Activated CD4-positive, alpha-beta T cell treated with anti-CD3 and anti-CD28 coated beads for 36 hours (primary cell): Measurements from ENCODE around the gene EMC1. TPM values are rescaled to one million over a fixed set of nuclear protein-coding genes. Genes with fewer than 3 reads are reported as not detected.
A peak's percentile ranks its signal among the peaks of the same experiment; 100 is the strongest.
"Not testable (repeated sequence)": the region's sequence is repeated elsewhere in the genome, so short reads cannot be mapped to it uniquely, and the experiment has no call there.

ENCODE experiments used
- ATAC-seq: fragments of 200-7000 bp; cut with Tn5 transposase; one replicate; pipeline ENCODE4 v1.10.0; 2021; ENCODE audit warnings: mild to moderate bottlenecking, moderate library complexity
- CTCF ChIA-PET: fragments of 350-600 bp; sonication (Branson Sonifier 250); formaldehyde crosslinking; loops from one replicate; lab custom pipeline; 2021; ENCODE audit warnings: antibody characterized with exemption; lab: Charles Lee
- POLR2A ChIA-PET: fragments of 350-600 bp; sonication (Branson Sonifier 250); formaldehyde crosslinking; loops from one replicate; lab custom pipeline; 2021; ENCODE audit warnings: antibody characterized with exemption, inconsistent platforms; lab: Charles Lee
- DNase-seq: peaks from one replicate; pipeline ENCODE4 v3.0.0-alpha.2; 2020
- H3K27ac Mint-ChIP-seq: one replicate; pipeline ENCODE4 v1.8.0; 2021; ENCODE audit warnings: mixed read lengths
- H3K27me3 Mint-ChIP-seq: one replicate; pipeline ENCODE4 v1.8.0; 2021; ENCODE audit warnings: mixed read lengths
- H3K36me3 Mint-ChIP-seq: one replicate; pipeline ENCODE4 v1.8.0; 2021; ENCODE audit warnings: low read depth, mixed read lengths
- H3K4me1 Mint-ChIP-seq: one replicate; pipeline ENCODE4 v1.8.0; 2021; ENCODE audit warnings: mixed read lengths
- H3K4me3 Mint-ChIP-seq: one replicate; pipeline ENCODE4 v1.8.0; 2021; ENCODE audit warnings: mild to moderate bottlenecking, moderate library complexity, mixed read lengths
- H3K9me3 Mint-ChIP-seq: one replicate; pipeline ENCODE4 v1.8.0; 2021; ENCODE audit warnings: low read depth, mixed read lengths
- intact Hi-C, 2 experiments: fragments of 100-400 bp; cut with DNase I in 1 of 2; cut with micrococcal nuclease in 1 of 2; formaldehyde crosslinking; loops; one replicate each; pipeline versions ENCODE4 v1.14.2 to v1.15.1; 2022 to 2024; cut with DNase I, micrococcal nuclease
- total RNA-seq, 2 experiments: library from RNA; stranded (reverse); gene quantifications; one replicate each; pipeline ENCODE4 v1.2.3, GENCODE V29; 2021

The EMC1 gene
- total RNA-seq, 2 experiments from 2014 or later = 45.0 to 59.0 TPM

DNA sequence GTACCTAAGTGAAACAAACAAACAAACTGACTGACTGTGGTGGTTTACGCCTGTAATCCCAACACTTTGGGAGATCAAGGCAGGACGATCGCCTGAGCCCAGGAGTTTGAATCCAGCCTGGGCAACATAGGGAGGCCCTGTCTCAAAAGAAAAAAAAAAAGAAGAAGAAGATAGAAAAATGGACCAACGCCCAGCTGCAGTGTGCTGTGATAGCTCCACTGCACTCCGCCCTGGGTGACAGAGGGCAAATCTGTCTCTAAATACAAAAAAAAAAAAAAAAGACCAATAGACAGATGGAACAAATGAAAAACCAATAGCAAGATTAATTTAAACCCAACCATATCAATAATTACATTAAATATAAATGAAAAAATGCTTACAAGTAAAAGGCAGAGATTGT, 23.3 kb upstream of the EMC1 start:
- H3K9me3 Mint-ChIP-seq = peaks cover 8% of the 10 kb centered on the region
- no peak overlapping the region for H3K4me3 Mint-ChIP-seq
- DNase-seq (no peak), ATAC-seq (no peak)
- H3K4me1 Mint-ChIP-seq = no peaks in the 10 kb centered on the region
- intact Hi-C loops = no loop called here
- peaks cover 14% of the 10 kb centered on the region for H3K27me3 Mint-ChIP-seq
- H3K36me3 Mint-ChIP-seq = peaks cover 12% of the 10 kb centered on the region
- POLR2A ChIA-PET = no interaction called here
- CTCF ChIA-PET = interaction anchor here (0.7 kb wide), 2 partner anchors 69 to 103 kb away, joined by 3 to 4 read pairs; no protein-coding TSS in a partner anchor
- H3K27ac Mint-ChIP-seq = no peak overlapping the region

DNA sequence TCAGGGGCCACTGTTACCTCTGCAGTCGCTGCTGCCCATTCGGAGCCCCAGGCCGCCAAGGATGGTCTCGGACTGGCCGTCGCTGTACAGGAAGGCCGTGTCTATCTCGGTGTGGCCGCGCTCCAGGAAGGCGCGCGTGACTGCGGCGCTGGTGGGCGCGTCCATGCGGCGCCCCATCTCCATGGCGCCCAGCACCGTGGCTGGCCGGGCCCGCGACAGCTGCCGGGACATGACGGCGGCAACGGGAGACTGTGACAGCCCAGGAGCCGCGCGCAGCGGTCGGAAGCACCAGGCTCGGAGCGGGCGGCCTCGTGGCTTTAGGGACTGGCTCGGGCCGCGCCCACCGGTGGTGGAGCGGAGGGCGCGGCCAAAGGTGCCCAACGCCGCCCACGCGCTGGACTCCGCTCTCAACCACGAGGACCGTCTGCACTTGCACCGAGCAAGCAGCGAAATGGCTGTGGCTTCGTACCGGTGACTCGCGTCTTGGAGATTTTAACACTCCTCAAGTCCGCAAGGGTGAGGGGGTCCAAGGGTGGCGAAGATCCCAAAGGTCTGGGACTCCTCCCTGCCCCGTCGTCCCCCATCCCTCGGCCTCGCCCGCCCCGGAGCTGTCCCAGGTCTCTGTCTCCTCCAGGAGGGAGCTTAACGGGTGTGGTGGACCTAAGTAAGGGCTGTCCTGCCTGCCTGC, 22.7 kb upstream of the EMC1 start:
- H3K4me1 Mint-ChIP-seq, POLR2A ChIA-PET, H3K9me3 Mint-ChIP-seq, DNase-seq, intact Hi-C loops, H3K4me3 Mint-ChIP-seq, H3K27ac Mint-ChIP-seq: not testable (repeated sequence)
- peak; percentile 64 for ATAC-seq
- Mint-ChIP-seq H3K36me3 (peaks cover 12% of the 10 kb centered on the region), H3K27me3 (peaks cover 14% of the 10 kb centered on the region)
- CTCF ChIA-PET = interaction anchor here (0.7 kb wide), 1 partner anchor 69 kb away, joined by 4 read pairs; no protein-coding TSS in a partner anchor

DNA sequence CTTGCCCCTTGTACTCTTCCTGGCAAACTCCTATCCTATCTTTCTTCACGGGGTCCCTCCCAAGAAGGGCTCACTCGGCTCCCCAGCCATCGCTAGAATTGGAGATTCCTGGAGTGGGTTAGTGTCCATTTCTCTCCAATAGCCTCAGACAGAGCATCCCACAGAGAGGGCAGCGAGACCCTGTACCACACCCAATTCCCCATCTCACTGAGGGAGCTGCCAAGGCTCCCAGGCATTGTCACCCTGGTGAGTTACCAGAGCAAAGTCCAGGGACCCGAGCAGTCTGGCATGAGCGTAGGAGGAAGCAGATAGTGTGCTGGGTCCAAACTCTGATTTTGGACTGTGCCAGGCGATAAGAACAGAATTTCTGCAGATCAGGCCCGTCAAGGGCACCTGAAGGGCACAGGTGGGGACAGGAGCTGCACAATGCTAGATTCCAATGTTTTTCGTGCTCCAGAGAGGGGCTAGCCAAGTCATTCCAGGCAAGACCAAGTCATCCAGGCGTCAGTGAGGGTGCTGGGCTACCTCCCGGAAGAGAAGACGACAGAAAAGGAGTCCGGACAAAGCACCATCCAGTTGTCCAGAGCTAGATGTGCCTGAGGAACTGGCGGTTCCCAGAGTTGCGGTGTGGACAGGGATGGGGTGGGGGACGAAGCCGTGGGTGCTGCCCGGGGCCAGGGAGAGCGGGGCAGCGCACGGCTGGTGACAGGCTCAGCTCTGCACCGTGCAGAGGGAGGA, 22.0 kb upstream of the EMC1 start:
- no peak for ATAC-seq
- Mint-ChIP-seq H3K27ac (no peak overlapping the region), H3K9me3 (peaks cover 8% of the 10 kb centered on the region), H3K36me3 (peaks cover 12% of the 10 kb centered on the region), H3K27me3 (peaks cover 14% of the 10 kb centered on the region), H3K4me1 (no peaks in the 10 kb centered on the region), H3K4me3 (no peak overlapping the region)
- ChIA-PET CTCF (no interaction called here), POLR2A (no interaction called here)
- intact Hi-C loops = no loop called here
- no peak for DNase-seq

DNA sequence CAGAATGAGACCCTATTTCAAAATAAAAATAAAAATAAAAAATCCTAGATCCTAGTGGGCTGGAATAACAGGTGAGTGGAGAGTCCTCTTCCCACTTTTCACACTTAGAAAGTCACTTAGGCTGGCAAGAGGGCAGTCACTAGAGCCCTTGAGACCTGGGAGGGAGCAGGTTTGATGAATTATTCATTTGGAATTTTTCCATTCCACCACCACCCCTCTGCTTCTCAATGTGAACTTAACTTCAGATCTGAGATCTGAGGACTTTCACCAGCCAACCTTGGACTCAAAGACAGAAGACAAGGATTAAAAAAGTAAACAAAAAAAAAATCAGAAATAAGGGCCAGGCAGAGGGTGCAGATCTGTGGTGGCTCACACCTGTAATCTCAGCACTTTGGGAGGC, 20.7 kb upstream of the EMC1 start:
- H3K4me1 Mint-ChIP-seq = no peaks in the 10 kb centered on the region
- CTCF ChIA-PET = no interaction called here
- H3K27me3 Mint-ChIP-seq = peaks cover 14% of the 10 kb centered on the region
- POLR2A ChIA-PET = no interaction called here
- no peak overlapping the region for H3K4me3 Mint-ChIP-seq
- H3K9me3 Mint-ChIP-seq = peaks cover 8% of the 10 kb centered on the region
- peaks cover 12% of the 10 kb centered on the region for H3K36me3 Mint-ChIP-seq
- intact Hi-C loops = no loop called here
- H3K27ac Mint-ChIP-seq = no peak overlapping the region
- no peak for DNase-seq
- ATAC-seq = no peak

DNA sequence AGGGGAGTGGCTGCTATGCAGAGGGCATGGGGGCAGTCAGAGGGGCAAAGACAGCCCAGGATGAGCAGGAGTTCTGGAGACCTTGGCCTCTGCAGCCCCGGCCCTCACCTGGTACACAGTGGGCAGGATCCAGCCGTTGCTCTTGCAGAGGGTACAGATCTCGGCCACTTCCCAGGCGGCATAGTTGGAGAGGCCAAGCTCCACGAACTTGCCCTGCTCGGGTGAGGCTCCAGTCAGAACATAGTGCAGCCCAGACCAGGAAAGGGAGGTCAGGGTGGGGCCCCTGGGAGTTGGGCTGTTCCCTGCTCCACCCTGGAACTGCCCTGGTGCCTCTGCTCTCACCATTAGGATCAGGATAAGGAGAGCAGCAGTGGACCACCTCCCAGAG, 19.0 kb upstream of the EMC1 start:
- H3K36me3 Mint-ChIP-seq, H3K9me3 Mint-ChIP-seq, H3K27ac Mint-ChIP-seq, intact Hi-C loops, DNase-seq, H3K4me1 Mint-ChIP-seq, POLR2A ChIA-PET, H3K4me3 Mint-ChIP-seq, ATAC-seq: not testable (repeated sequence)
- CTCF ChIA-PET = interaction anchor here (1.2 kb wide), 1 partner anchor 384 kb away, joined by 4 read pairs; no protein-coding TSS in a partner anchor
- H3K27me3 Mint-ChIP-seq = peaks cover 14% of the 10 kb centered on the region

DNA sequence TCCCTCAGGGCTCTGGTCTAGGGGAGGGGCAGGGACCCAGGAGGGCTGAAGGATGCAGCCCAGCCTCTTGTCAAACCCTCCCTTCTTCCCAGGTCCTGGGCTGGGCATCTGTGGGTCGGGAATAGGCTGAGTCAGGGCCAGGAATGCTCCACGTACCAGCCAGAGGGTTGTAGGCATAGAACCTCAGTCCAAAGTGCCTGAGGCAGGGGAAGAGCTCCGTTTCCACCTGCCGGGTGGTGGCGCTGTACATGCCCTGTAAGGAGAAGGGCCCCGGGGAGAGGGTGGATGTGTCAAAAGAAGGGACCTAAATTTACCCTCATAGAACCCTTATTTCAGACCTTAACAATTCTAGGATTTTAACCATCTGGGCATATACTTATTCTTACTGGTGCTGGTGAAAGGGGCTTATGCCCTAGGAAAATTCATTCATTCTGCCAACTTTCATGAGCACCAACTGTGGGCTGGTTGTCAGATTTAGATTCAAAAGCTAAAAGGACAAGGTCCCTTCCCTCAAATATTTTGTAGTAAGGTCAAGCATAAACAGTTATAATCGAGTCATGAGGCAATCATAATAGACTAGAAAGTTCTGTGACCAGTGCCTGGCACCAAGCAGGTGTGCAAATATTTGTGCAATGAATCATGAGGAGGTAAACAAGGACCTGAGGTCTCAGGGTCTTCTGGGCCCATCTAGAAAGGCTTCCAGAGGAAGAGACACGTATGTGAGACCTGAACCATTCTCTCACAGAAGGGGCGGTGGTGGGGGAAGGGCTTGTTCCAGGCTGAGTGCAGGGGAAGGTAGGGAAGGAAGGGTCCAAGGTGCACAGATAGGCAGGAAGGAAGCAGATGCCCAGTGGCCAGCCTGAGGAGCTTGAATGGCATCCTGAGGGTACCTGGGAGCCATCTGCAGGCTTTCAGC, 18.4 kb upstream of the EMC1 start:
- peak; percentile 48 for DNase-seq
- H3K27ac Mint-ChIP-seq, H3K4me3 Mint-ChIP-seq, H3K36me3 Mint-ChIP-seq, H3K9me3 Mint-ChIP-seq, ATAC-seq, intact Hi-C loops, H3K4me1 Mint-ChIP-seq, POLR2A ChIA-PET: not testable (repeated sequence)
- CTCF ChIA-PET = interaction anchor here (0.5 to 1.2 kb wide), 4 partner anchors 15 to 384 kb away, joined by 3 to 4 read pairs (median 3); no protein-coding TSS in a partner anchor
- H3K27me3 Mint-ChIP-seq = peaks cover 14% of the 10 kb centered on the region

DNA sequence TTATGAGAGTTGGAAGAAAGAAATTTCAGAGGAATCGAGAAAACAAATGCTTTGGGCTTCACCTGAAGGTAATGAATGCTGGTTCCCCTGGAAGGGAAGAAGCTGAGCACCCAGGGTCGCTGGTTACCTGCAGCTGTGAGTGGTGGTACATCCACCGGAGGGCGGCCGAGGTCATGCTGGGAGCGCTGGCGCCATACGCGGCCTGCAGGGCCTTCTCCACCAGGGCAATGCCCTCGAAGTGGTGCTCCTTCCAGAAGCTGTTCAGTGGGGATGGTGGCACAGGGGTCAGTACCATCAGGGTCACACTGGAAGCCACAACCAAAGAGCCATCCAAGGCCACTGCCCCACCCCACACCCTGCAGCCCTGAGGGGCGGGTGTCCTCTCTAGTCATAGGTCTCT, 17.1 kb upstream of the EMC1 start:
- peaks cover 9% of the 10 kb centered on the region for H3K27me3 Mint-ChIP-seq
- ATAC-seq (no peak), DNase-seq (no peak)
- POLR2A ChIA-PET = no interaction called here
- no peaks in the 10 kb centered on the region for H3K9me3 Mint-ChIP-seq
- no peak overlapping the region for H3K4me3 Mint-ChIP-seq
- H3K27ac Mint-ChIP-seq = no peak overlapping the region
- peaks cover 5% of the 10 kb centered on the region for H3K36me3 Mint-ChIP-seq
- no peaks in the 10 kb centered on the region for H3K4me1 Mint-ChIP-seq
- intact Hi-C loops = no loop called here
- CTCF ChIA-PET = interaction anchor here (0.6 to 0.9 kb wide), 2 partner anchors 13 to 138 kb away, joined by 3 read pairs; no protein-coding TSS in a partner anchor

DNA sequence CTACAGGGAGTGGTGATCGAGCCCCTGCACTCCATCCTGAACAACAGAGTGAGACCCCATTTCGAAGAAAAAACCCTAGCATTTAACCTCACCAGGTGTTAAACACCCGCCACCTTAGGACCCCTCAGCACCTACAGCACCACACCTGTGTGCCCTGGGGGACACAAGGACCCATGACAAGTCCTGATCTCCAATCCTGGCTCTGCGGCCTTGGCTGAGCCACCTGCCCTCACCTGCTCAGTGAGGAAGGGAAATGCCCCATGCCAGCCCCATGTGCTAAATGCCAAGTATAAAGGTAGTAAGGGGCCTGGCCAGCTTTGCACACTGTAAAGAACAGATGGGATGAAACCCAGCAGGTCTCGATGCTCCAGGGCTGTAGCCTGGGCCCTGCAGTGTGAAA, 11.4 kb upstream of the EMC1 start:
- no peak overlapping the region for H3K4me3 Mint-ChIP-seq
- ATAC-seq = no peak
- DNase-seq = no peak
- peaks cover 21% of the 10 kb centered on the region for H3K36me3 Mint-ChIP-seq
- no peaks in the 10 kb centered on the region for H3K9me3 Mint-ChIP-seq
- POLR2A ChIA-PET = interaction anchor here (0.7 kb wide), 1 partner anchor 443 kb away, joined by 4 read pairs; no protein-coding TSS in a partner anchor
- H3K27ac Mint-ChIP-seq = no peak overlapping the region
- CTCF ChIA-PET = interaction anchor here (1.1 kb wide), 2 partner anchors 355 to 391 kb away, joined by 3 to 4 read pairs; no protein-coding TSS in a partner anchor
- peaks cover under 1% of the 10 kb centered on the region for H3K4me1 Mint-ChIP-seq
- H3K27me3 Mint-ChIP-seq = no peaks in the 10 kb centered on the region
- intact Hi-C loops = no loop called here

DNA sequence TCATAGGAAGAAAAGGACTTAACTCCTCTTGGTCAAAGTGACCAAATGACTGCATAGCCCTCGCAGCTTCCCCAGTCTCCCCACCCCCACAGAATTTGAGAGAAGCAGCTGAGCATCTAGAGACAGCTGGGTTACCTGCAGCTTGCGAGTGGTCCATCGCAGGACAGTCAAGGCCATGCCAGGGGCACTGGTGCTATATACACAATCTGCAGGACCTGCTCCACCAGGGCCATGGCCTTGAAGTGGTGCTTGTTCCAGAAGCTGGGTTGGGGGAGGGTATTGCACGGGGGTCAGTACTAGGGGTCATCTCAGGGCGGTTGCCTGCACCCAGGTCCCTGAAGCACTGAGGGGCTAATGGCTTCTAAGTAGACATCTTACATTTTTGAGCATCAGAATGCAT, 10.7 kb upstream of the EMC1 start:
- CTCF ChIA-PET = no interaction called here
- peaks cover 27% of the 10 kb centered on the region for H3K36me3 Mint-ChIP-seq

DNA sequence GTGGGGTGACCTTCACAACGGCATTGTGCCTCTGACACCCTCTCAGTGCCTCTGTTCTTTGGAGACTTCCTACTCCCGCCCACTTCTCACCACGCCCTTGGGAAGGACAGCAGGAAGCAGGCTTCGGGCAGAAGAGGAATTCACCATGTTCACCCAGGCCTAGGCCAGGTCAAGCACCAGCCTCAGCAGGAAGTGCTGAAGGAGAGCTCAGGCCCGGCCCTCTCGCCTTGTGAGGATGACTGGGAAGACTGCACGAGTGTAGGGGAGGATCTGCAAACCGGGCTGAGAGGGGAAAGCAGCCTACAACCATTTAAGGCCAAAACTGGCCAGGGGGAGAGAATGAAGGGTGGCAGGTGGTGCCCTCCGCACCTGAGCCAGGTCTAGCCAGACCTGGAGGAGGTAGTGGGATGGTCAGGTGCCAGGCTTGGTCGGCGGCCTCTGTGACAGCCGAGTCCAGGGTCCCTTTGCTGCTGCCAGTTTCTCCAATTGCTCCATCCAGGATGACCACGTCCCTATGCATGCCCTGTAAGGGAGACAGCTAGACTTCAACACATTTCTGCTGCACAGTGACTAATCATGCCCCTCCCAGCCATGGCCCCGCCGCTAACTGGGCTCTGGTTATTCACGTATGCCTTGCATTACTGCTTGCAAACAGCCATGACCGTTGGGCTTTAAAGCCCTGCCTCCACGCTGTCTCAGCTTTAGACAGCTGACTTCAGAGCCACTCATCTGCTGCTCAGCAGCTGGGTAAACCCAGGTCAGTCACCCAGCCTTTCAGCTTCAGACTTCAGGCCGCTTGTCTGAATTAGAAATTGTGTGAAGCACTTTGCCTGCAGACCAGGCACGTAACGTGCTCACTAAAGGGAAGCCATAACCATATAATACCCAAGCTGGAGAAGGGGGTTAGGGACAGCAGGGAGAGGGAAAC, 9.2 kb upstream of the EMC1 start:
- peaks cover 21% of the 10 kb centered on the region for H3K4me1 Mint-ChIP-seq
- no peaks in the 10 kb centered on the region for H3K9me3 Mint-ChIP-seq
- H3K27ac Mint-ChIP-seq = no peak overlapping the region
- intact Hi-C loops = no loop called here
- ChIA-PET POLR2A (interaction anchor here (0.6 to 1.5 kb wide), 2 partner anchors 9 to 547 kb away, joined by 3 to 5 read pairs; partner anchors contain the start of genes EMC1 and MRTO4), CTCF (no interaction called here)
- no peaks in the 10 kb centered on the region for H3K27me3 Mint-ChIP-seq
- no peak for ATAC-seq
- DNase-seq = no peak
- no peak overlapping the region for H3K4me3 Mint-ChIP-seq
- H3K36me3 Mint-ChIP-seq = peaks cover 41% of the 10 kb centered on the region

More for the DNA sequence above, 10.7 kb upstream of the EMC1 start:
- H3K9me3 Mint-ChIP-seq = no peaks in the 10 kb centered on the region
- DNase-seq (no peak), ATAC-seq (no peak)
- no peak overlapping the region for H3K4me3 Mint-ChIP-seq
- no peak overlapping the region for H3K27ac Mint-ChIP-seq
- intact Hi-C loops = no loop called here
- peaks cover 8% of the 10 kb centered on the region for H3K4me1 Mint-ChIP-seq
- POLR2A ChIA-PET = interaction anchor here (0.8 to 1.5 kb wide), 2 partner anchors 10 to 344 kb away, joined by 4 to 5 read pairs; partner anchors contain the start of genes EMC1 and MRTO4
- H3K27me3 Mint-ChIP-seq = no peaks in the 10 kb centered on the region
